ENCODE data around the gene MRTFA.
A peak's percentile ranks its signal among the peaks of the same experiment; 100 is the strongest.

Gene MRTFA

DNA sequence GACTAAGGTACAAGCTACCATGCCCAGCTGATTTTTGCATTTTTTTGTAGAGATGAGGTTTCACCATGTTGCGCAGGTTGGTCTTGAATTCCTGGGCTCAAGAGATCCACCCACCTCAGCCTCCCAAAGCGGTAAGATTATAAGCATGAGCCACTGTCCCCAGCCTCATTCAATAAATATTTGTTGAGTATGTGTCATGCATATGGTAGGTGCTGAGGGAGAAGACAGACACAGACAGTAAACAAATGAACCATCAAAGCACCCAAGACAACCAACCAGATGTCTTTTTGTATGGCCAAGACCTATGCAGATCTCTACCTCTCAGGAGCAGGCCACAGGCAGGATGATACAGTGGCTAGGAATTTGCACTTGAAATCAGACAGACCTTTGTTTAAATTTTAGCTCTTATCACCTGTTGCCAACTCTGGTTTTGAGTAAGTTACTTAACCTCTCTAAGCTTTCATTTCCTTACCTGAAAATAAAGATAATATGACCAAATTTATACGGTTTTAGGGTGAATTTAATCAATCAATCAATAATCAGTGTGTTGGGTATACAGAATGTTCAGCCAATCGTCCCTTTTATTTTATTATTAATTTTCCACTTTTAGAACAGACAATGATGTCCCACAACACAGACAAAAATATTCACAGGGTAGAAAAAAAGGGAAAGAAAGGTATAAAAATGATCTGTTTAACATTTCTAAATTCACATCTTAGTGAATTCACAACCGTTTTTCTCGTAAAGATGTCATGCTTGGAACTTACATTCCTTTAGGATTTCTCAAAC is 137.9 kb downstream of the MRTFA start:
- DNase-seq, result no peak
- Histone ChIP-seq H3K27me3 (no peaks in the 10 kb centered on the region), H3K27ac (peak overlapping the region; percentile 60 to 63), H3K4me3 (no peak overlapping the region), H3K9me3 (no peaks in the 10 kb centered on the region), H3K4me1 (peaks cover 0 to 43% (median 19%) of the 10 kb centered on the region in 4 donors), H3K36me3 (no peaks in the 10 kb centered on the region)
- intact Hi-C loops (cut with DNase I; ENCODE audit: low total_unique reads), result no loop called here
- TF ChIP-seq, protein P1, sequence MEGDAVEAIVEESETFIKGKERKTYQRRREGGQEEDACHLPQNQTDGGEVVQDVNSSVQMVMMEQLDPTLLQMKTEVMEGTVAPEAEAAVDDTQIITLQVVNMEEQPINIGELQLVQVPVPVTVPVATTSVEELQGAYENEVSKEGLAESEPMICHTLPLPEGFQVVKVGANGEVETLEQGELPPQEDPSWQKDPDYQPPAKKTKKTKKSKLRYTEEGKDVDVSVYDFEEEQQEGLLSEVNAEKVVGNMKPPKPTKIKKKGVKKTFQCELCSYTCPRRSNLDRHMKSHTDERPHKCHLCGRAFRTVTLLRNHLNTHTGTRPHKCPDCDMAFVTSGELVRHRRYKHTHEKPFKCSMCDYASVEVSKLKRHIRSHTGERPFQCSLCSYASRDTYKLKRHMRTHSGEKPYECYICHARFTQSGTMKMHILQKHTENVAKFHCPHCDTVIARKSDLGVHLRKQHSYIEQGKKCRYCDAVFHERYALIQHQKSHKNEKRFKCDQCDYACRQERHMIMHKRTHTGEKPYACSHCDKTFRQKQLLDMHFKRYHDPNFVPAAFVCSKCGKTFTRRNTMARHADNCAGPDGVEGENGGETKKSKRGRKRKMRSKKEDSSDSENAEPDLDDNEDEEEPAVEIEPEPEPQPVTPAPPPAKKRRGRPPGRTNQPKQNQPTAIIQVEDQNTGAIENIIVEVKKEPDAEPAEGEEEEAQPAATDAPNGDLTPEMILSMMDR (IDR thresholded peaks at IDR 0.05), result no peak

DNA sequence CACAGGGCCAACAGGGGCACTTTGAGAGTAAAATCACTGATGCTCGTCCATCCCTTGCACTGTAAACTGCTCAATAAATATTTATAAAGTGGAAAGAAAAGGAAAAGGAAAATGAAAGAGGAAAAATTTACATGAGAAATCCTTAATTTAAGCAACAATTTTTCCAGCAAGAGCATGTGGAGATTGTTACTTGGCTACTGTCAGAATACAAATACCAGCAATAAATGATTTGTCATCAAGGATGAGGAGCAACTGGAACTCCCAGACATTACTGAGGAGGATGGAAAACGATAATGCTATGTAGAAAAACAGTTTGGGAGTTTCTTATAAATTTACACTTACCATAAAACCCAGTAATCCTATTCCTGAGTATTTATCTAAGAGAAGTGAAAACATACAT is 143.1 kb downstream of the MRTFA start:
- TF ChIP-seq, protein P1 (IDR thresholded peaks at IDR 0.05), result no peak
- Histone ChIP-seq H3K27me3 (no peaks in the 10 kb centered on the region), H3K27ac (peak overlapping the region; percentile 65 to 73), H3K4me1 (peaks cover 0 to 53% (median 32%) of the 10 kb centered on the region in 4 donors), H3K36me3 (no peaks in the 10 kb centered on the region), H3K4me3 (no peak overlapping the region), H3K9me3 (no peaks in the 10 kb centered on the region)
- intact Hi-C loops (cut with DNase I; ENCODE audit: low total_unique reads), result no loop called here
- no peak for DNase-seq

DNA sequence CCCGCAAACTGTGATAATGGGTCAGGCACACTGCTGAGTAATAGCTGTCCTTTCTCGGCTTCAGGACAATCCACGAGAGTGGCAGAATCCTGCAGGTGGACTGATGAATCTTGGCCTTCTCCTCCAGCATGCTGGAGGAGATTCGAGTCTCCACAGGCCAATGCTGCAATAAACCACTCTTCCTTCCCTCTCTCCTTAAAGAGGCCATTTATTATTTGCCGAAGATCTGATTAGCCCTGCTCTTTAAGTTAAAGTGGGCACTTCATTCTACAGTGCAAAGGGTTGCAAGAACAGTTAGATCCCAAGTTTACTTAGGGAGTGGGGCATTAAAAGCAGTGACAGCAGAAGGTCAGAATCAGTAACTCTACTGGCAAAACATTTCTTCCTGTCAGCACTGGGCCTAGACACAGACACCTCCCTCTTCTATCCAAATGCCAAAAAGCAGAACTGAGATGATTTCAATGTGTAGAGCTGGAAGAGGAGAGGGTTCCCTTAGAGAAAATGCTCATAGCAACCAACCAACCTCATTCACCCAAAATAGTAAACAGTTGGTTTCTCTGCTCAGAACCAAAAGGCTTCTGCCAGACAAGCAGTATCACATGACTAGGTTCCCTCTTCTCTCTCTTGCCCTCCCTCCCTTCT is 144.4 kb downstream of the MRTFA start:
- H3K4me1 ChIP-seq, result peaks cover 0 to 47% (median 29%) of the 10 kb centered on the region in 4 donors
- DNase-seq, result no peak
- no peak overlapping the region for H3K4me3 ChIP-seq
- H3K27me3 ChIP-seq, result no peaks in the 10 kb centered on the region
- TF ChIP-seq, protein P1 (IDR thresholded peaks at IDR 0.05), result no peak
- peak overlapping the region; percentile 65 to 73 for H3K27ac ChIP-seq
- no peaks in the 10 kb centered on the region for H3K9me3 ChIP-seq
- H3K36me3 ChIP-seq, result no peaks in the 10 kb centered on the region
- intact Hi-C loops (cut with DNase I; ENCODE audit: low total_unique reads), result no loop called here

DNA sequence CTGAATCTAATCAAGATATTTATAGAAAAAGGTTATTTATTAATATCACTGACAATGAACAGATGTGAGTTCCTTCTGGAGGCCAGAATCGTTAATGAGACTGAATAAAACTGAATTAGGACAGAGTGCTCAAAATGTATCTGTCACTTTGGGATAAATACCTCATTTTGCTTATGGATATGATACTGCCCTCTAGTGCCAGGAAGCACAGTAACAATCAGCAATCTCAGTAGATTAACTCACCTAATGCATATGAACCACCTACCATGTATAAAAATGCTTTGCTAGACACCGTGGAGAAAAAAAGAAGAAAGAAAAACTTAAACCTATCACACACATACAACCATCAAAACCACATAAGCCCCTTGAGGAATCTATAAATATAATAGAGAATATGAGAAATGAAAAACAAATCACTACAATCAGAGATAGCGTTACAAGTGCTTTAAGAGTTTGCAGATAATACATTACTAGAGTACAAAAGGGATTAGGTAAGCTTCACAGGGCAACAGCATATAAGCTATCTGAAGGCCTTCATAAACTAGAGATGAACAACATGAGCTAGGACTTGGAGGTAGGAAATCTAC is 148.8 kb downstream of the MRTFA start:
- H3K4me1 ChIP-seq, result peaks cover 0 to 59% (median 41%) of the 10 kb centered on the region in 4 donors
- intact Hi-C loops (cut with DNase I; ENCODE audit: low total_unique reads), result loop anchor here (5.0 kb wide), 1 partner anchor 40 kb away; no protein-coding TSS in a partner anchor
- peak overlapping the region; percentile 21 to 61 for H3K27ac ChIP-seq

DNA sequence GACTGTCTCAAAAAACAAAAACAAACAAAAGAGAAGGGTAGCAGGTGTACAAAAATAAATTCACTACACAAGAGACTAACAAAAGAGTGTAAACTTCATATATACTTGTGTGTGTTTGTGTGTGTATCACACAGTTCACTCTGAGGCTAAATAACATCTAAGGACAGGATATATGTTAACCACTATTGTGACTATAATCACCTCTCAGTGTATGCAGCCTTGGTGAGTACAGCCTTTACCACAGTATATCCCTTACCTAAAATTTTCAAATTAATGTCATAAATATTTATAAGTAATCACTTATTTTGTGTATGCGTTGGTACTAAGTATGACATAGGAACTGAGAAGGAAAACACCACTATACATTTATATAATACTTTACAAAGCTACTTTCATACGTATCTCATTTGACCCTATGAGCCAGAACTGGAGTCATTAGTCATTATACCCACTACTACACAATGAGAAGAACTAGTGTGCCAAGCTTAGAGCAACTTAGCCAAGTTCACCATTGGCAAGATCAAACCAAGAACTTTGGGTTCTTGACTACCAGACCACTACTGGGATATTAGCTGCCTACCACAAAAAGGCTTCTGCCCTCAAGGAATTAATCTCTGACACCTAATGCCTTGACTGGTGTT is 149.4 kb downstream of the MRTFA start:
- H3K27me3 ChIP-seq, result no peaks in the 10 kb centered on the region
- no peaks in the 10 kb centered on the region for H3K9me3 ChIP-seq
- H3K4me1 ChIP-seq, result peaks cover 0 to 56% (median 34%) of the 10 kb centered on the region in 4 donors
- no peak for DNase-seq
- TF ChIP-seq, protein P1 (IDR thresholded peaks at IDR 0.05), result no peak
- intact Hi-C loops (cut with DNase I; ENCODE audit: low total_unique reads), result loop anchor here (5.0 kb wide), 1 partner anchor 40 kb away; no protein-coding TSS in a partner anchor
- H3K4me3 ChIP-seq, result no peak overlapping the region
- peak overlapping the region; percentile 21 to 61 for H3K27ac ChIP-seq
- no peaks in the 10 kb centered on the region for H3K36me3 ChIP-seq

More for the DNA sequence above, 148.8 kb downstream of the MRTFA start:
- TF ChIP-seq, protein P1 (IDR thresholded peaks at IDR 0.05), result peak; percentile 43 to 50
- DNase-seq, result no peak
- Histone ChIP-seq H3K9me3 (no peaks in the 10 kb centered on the region), H3K27me3 (no peaks in the 10 kb centered on the region), H3K36me3 (no peaks in the 10 kb centered on the region), H3K4me3 (no peak overlapping the region)

Measured in tibial artery (tissue), 4 donors.